ENCODE results near the gene DOCK9.

Gene DOCK9

GRCh38 chr13:98828614-98829013, 149.2 kb downstream of the DOCK9 start:
- H2BK5ac ChIP-seq (ENCODE audit: low read depth, low read length, poor library complexity): no peak overlapping the region
- no peak overlapping the region for H3K4me2 ChIP-seq (ENCODE audit: low read length)
- H3K79me1 ChIP-seq (ENCODE audit: low read length): no peaks in the 10 kb centered on the region
- WGBS (ENCODE audit: extremely low coverage, insufficient coverage, insufficient read length): no CpG with 5 or more reads among the region's 2 CpGs
- H3K9ac ChIP-seq (ENCODE audit: low read length): no peak overlapping the region
- no peak overlapping the region for H3K18ac ChIP-seq (ENCODE audit: low read length)
- no peak overlapping the region for H2AFZ ChIP-seq (ENCODE audit: insufficient read depth, low read length, poor library complexity)
- no peak overlapping the region for H4K8ac ChIP-seq (ENCODE audit: low read depth, low read length)
- H2AK5ac ChIP-seq (ENCODE audit: low read length): no peak overlapping the region
- H3K36me3 ChIP-seq (ENCODE audit: control insufficient read depth in 1 of 2, insufficient read depth in 2 of 2, low read length in 2 of 2): peaks cover 29 to 48% of the 10 kb centered on the region in 2 experiments
- no peak overlapping the region for H3K4ac ChIP-seq (ENCODE audit: low read depth, low read length)
- no peaks in the 10 kb centered on the region for H3K79me2 ChIP-seq (ENCODE audit: control insufficient read depth, insufficient read depth, low read length, poor library complexity)
- H2BK120ac ChIP-seq (ENCODE audit: insufficient read depth, low read length, poor library complexity): no peak overlapping the region
- H3K23ac ChIP-seq (ENCODE audit: low read length): no peak overlapping the region
- no peak overlapping the region for H3K14ac ChIP-seq (ENCODE audit: low read length)
- no peak overlapping the region for H3K4me3 ChIP-seq (ENCODE audit: low read depth, low read length)
- no peaks in the 10 kb centered on the region for H3K9me3 ChIP-seq (ENCODE audit: insufficient read depth, low read depth, low read length)
- H4K12ac ChIP-seq (ENCODE audit: low read depth, low read length): no peak overlapping the region
- no peaks in the 10 kb centered on the region for H3K27me3 ChIP-seq (ENCODE audit: insufficient read depth, low read length)
- no peak overlapping the region for H3K27ac ChIP-seq (ENCODE audit: low read depth, low read length)
- H3K4me1 ChIP-seq (ENCODE audit: control insufficient read depth in 1 of 2, insufficient read depth in 2 of 2, low read length in 2 of 2): no peaks in the 10 kb centered on the region
- no peak overlapping the region for H4K91ac ChIP-seq (ENCODE audit: low read depth, low read length)
- H2BK12ac ChIP-seq (ENCODE audit: low read length): no peak overlapping the region
- no peak for DNase-seq

- peaks cover 32 to 53% of the 10 kb centered on the region in 2 experiments for H3K36me3 ChIP-seq (ENCODE audit: control insufficient read depth in 1 of 2, insufficient read depth in 2 of 2, low read length in 2 of 2)
- H2AFZ ChIP-seq (ENCODE audit: insufficient read depth, low read length, poor library complexity): no peak overlapping the region
- no peak for DNase-seq
- H3K27ac ChIP-seq (ENCODE audit: low read depth, low read length): no peak overlapping the region
- H2BK12ac ChIP-seq (ENCODE audit: low read length): no peak overlapping the region
- H3K79me2 ChIP-seq (ENCODE audit: control insufficient read depth, insufficient read depth, low read length, poor library complexity): no peaks in the 10 kb centered on the region
- peak overlapping the region; percentile 44 for H3K4me3 ChIP-seq (ENCODE audit: low read depth, low read length)
- H4K12ac ChIP-seq (ENCODE audit: low read depth, low read length): no peak overlapping the region
- H3K4me2 ChIP-seq (ENCODE audit: low read length): no peak overlapping the region
- H4K8ac ChIP-seq (ENCODE audit: low read depth, low read length): no peak overlapping the region
- H3K18ac ChIP-seq (ENCODE audit: low read length): no peak overlapping the region
- H3K9me3 ChIP-seq (ENCODE audit: insufficient read depth, low read depth, low read length): no peaks in the 10 kb centered on the region
- H3K23ac ChIP-seq (ENCODE audit: low read length): no peak overlapping the region
- H2BK120ac ChIP-seq (ENCODE audit: insufficient read depth, low read length, poor library complexity): no peak overlapping the region
- no peaks in the 10 kb centered on the region for H3K27me3 ChIP-seq (ENCODE audit: insufficient read depth, low read length)
- H3K79me1 ChIP-seq (ENCODE audit: low read length): no peaks in the 10 kb centered on the region
- H3K9ac ChIP-seq (ENCODE audit: low read length): no peak overlapping the region
- H4K91ac ChIP-seq (ENCODE audit: low read depth, low read length): no peak overlapping the region
- H3K14ac ChIP-seq (ENCODE audit: low read length): no peak overlapping the region
- no peak overlapping the region for H2BK5ac ChIP-seq (ENCODE audit: low read depth, low read length, poor library complexity)
- no peaks in the 10 kb centered on the region for H3K4me1 ChIP-seq (ENCODE audit: control insufficient read depth in 1 of 2, insufficient read depth in 2 of 2, low read length in 2 of 2)
- WGBS (ENCODE audit: extremely low coverage, insufficient coverage, insufficient read length): no CpG with 5 or more reads among the region's 14 CpGs
- H2AK5ac ChIP-seq (ENCODE audit: low read length): no peak overlapping the region
- H3K4ac ChIP-seq (ENCODE audit: low read depth, low read length): no peak overlapping the region
These were observed 150.4 kb downstream of the DOCK9 start for GRCh38 chr13:98827449-98827848.

- Histone ChIP-seq H3K27me3 (ENCODE audit: insufficient read depth, low read length) (no peaks in the 10 kb centered on the region), H3K9me3 (ENCODE audit: insufficient read depth, low read depth, low read length) (no peaks in the 10 kb centered on the region), H3K4ac (ENCODE audit: low read depth, low read length) (no peak overlapping the region), H3K79me1 (ENCODE audit: low read length) (no peaks in the 10 kb centered on the region), H3K4me1 (ENCODE audit: control insufficient read depth in 1 of 2, insufficient read depth in 2 of 2, low read length in 2 of 2) (no peaks in the 10 kb centered on the region), H3K36me3 (ENCODE audit: control insufficient read depth in 1 of 2, insufficient read depth in 2 of 2, low read length in 2 of 2) (peaks cover 31 to 54% of the 10 kb centered on the region in 2 experiments), H2BK5ac (ENCODE audit: low read depth, low read length, poor library complexity) (no peak overlapping the region), H3K79me2 (ENCODE audit: control insufficient read depth, insufficient read depth, low read length, poor library complexity) (no peaks in the 10 kb centered on the region), H2BK12ac (ENCODE audit: low read length) (no peak overlapping the region), H4K8ac (ENCODE audit: low read depth, low read length) (no peak overlapping the region), H4K12ac (ENCODE audit: low read depth, low read length) (no peak overlapping the region), H3K14ac (ENCODE audit: low read length) (no peak overlapping the region), H3K27ac (ENCODE audit: low read depth, low read length) (no peak overlapping the region), H3K4me2 (ENCODE audit: low read length) (no peak overlapping the region), H2AK5ac (ENCODE audit: low read length) (no peak overlapping the region), H3K23ac (ENCODE audit: low read length) (no peak overlapping the region), H3K4me3 (ENCODE audit: low read depth, low read length) (no peak overlapping the region), H3K18ac (ENCODE audit: low read length) (no peak overlapping the region), H4K91ac (ENCODE audit: low read depth, low read length) (no peak overlapping the region), H2AFZ (ENCODE audit: insufficient read depth, low read length, poor library complexity) (no peak overlapping the region), H2BK120ac (ENCODE audit: insufficient read depth, low read length, poor library complexity) (no peak overlapping the region), H3K9ac (ENCODE audit: low read length) (no peak overlapping the region)
- DNase-seq: no peak
- no CpG with 5 or more reads among the region's 6 CpGs for WGBS (ENCODE audit: extremely low coverage, insufficient coverage, insufficient read length)
These were observed 151.7 kb downstream of the DOCK9 start for GRCh38 chr13:98826146-98826545.

- H3K36me3 ChIP-seq (ENCODE audit: control insufficient read depth in 1 of 2, insufficient read depth in 2 of 2, low read length in 2 of 2): peaks cover 33 to 59% of the 10 kb centered on the region in 2 experiments
- H4K12ac ChIP-seq (ENCODE audit: low read depth, low read length): no peak overlapping the region
- H3K9me3 ChIP-seq (ENCODE audit: insufficient read depth, low read depth, low read length): no peaks in the 10 kb centered on the region
- no CpG with 5 or more reads among the region's 8 CpGs for WGBS (ENCODE audit: extremely low coverage, insufficient coverage, insufficient read length)
- no peak overlapping the region for H3K14ac ChIP-seq (ENCODE audit: low read length)
- no peak overlapping the region for H3K18ac ChIP-seq (ENCODE audit: low read length)
- H3K23ac ChIP-seq (ENCODE audit: low read length): no peak overlapping the region
- H3K4me3 ChIP-seq (ENCODE audit: low read depth, low read length): no peak overlapping the region
- H4K8ac ChIP-seq (ENCODE audit: low read depth, low read length): no peak overlapping the region
- H3K27me3 ChIP-seq (ENCODE audit: insufficient read depth, low read length): no peaks in the 10 kb centered on the region
- no peak overlapping the region for H2AFZ ChIP-seq (ENCODE audit: insufficient read depth, low read length, poor library complexity)
- no peak overlapping the region for H2AK5ac ChIP-seq (ENCODE audit: low read length)
- DNase-seq: no peak
- no peak overlapping the region for H2BK12ac ChIP-seq (ENCODE audit: low read length)
- H3K9ac ChIP-seq (ENCODE audit: low read length): no peak overlapping the region
- H3K79me1 ChIP-seq (ENCODE audit: low read length): no peaks in the 10 kb centered on the region
- H3K4me1 ChIP-seq (ENCODE audit: control insufficient read depth in 1 of 2, insufficient read depth in 2 of 2, low read length in 2 of 2): no peaks in the 10 kb centered on the region
- H4K91ac ChIP-seq (ENCODE audit: low read depth, low read length): no peak overlapping the region
- no peak overlapping the region for H2BK120ac ChIP-seq (ENCODE audit: insufficient read depth, low read length, poor library complexity)
- H2BK5ac ChIP-seq (ENCODE audit: low read depth, low read length, poor library complexity): no peak overlapping the region
- H3K27ac ChIP-seq (ENCODE audit: low read depth, low read length): no peak overlapping the region
- no peak overlapping the region for H3K4me2 ChIP-seq (ENCODE audit: low read length)
- no peak overlapping the region for H3K4ac ChIP-seq (ENCODE audit: low read depth, low read length)
- no peaks in the 10 kb centered on the region for H3K79me2 ChIP-seq (ENCODE audit: control insufficient read depth, insufficient read depth, low read length, poor library complexity)
These were observed 152.2 kb downstream of the DOCK9 start for GRCh38 chr13:98825659-98826058.

Measured in trophoblast cell (in vitro differentiated cells and primary cell).